GM21717 (cell line): ENCODE data around the gene RANGRF.

Experiments used
- ATAC-seq: cut with Tn5 transposase; IDR thresholded peaks from one replicate; pipeline ENCODE4 v1.9.1; 2021; ENCODE audit warnings: mild to moderate bottlenecking, moderate library complexity; ENCODE audit not compliant: unreplicated experiment

RANGRF gene

DNA sequence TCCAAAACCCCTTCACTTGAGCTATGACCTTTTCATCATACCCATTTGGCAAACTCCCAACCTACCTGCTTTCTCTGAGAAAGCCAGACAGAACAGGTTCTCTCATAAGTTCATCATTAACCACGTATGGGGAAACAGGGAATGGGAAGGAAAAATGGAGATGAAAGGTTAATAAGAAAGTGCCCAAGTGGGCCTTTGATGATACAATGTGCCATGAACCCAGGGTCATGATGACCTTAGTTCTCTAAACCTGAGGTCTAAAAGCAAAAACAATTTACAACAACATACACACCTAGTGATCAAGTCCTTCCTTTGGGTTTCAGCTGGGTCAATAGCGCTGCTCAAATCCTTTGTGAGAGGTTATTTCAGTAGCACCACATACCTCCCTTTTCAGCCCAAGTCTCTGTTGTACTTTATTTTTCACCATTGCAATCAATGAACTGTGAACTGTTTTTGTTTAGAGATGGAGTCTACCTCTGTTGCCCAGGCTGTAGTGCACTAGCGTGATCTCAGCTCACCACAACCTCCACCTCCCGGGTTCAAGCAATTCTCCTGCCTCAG is 14.5 kb upstream of the RANGRF start:
- ATAC-seq, result no peak

DNA sequence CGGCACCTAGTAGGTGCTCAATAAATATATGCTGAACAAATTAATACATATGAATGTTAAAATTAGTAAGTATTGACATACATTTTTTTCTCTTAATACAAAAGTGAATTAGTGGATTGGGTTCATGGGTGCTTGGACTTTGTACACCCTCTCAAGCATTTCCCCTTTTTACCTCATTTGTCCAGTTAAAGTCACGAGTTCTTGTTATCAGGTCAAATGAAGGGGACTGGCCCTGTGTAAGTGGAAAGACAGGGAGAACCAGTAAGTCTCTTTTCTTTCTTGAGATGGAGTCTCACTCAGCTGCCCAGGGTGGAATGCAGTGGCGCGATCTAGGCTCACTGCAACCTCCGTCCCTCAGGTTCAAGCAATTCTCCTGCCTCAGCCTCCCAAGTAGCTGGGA is 13.7 kb upstream of the RANGRF start:
- ATAC-seq, result no peak

DNA sequence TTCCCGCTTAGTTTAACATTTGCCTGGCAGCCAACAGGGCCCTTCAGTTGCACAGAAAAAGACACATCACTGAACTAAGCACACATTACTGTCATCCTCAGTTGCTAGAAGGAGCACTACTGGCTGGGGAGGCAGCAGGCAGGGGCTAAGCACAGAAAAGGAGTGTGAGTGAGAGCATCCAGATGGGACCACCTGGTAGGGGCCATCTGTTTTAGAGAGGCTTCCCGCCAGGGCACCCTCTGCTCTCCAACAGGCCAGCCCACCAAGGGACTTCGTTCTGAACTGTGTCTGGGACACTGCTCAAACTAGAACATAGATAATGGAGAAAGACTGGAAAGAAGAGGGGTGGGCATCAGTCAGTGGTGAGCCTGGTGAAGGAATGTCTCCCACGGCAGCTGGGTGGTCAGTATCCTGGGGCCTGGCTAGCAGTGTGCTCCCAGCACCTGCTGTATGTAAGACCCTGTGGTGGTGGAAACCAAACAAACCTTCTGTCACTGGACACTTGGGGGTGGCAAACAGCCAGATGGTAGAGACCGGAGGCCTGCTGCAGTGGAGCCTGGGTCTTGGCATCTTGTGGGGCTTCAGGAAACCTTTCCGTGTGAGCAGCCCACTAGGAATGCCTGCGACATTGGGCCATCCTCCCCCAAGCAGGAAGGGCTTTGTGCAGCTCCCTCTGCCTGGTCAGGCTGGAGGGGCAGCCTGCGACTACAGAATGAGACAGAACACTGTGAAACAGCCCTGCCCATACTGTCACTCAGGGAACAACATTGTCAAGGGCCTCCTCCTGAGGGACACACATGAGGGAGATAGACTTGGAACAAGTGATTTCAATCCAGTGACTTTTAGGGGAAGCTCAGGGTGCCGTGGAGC is 12.8 kb upstream of the RANGRF start:
- ATAC-seq, result no peak

DNA sequence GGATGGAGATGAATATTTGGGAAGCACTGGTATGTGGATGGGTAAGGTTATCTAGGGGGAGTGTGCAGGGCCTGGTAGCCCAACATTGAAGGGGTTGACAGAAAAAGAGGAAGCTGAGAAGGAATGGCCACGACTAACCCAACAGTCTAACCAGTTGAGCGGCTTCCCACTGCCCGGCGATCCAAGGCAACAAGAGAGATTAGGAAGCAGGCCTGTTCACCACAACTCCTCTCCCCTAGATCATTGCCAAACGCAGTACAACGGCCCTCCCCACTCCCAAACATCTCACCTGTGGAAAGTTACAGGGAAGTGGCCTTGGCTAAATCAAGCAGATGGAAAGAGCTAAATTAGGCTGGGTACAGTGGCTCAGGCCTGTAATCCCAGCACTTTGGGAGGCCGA is 11.2 kb upstream of the RANGRF start:
- ATAC-seq, result no peak

DNA sequence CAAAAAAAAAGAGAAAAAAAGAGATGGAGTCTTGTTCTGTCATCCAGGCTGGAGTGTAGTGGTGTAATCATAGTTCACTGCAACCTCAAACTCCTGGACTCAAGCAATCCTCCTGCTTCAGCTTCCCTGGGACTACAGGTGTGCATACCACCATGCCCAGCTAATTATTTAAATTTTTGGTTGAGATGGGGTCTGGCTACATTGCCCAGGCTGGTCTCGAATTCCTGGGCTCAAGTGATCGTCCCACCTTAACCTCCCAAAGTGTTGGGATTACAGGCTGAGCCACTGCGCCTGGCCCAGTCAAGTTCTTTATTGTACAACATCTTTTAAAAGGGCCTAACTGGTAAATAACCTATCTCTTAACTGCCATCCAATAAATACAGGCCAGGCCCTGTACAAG is 6.1 kb upstream of the RANGRF start:
- ATAC-seq, result no peak

DNA sequence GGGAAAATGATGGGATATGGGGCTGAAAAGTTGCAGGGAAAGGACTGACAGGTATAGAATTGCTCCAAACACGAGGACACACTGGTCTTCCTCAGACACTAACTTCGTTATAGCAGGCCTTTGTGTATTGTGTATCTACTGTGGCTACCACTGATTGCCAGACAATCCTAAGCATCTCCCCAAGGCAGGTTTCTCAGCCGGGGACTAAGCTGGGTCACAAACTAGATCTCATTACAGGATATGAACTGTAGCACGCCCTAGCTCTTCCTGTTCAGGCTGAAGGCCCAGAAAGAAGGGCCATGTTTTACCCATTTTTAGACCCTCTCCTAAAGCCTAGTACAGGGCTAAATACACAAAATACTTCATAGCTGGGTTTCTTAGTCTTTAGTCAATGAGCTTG is 5.1 kb upstream of the RANGRF start:
- ATAC-seq, result no peak

DNA sequence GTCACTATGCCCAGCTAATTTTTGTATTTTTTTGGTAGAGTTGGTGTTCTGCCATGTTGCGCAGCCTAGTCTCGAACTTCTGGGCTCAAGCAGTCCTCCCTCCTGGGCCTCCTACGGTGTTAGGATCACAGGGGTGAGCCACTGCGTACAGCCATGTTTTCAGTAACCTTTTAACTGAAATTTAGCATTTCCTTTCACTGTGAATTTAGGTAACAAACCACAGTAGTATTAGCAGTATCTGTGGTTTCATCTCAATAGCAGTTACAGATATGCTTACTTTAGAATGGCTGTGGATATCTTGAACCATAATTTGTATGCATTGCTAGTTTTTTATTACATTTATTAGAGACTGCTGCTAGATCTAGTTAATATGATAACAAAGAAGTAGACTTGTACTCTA is 4.3 kb upstream of the RANGRF start:
- no peak for ATAC-seq

DNA sequence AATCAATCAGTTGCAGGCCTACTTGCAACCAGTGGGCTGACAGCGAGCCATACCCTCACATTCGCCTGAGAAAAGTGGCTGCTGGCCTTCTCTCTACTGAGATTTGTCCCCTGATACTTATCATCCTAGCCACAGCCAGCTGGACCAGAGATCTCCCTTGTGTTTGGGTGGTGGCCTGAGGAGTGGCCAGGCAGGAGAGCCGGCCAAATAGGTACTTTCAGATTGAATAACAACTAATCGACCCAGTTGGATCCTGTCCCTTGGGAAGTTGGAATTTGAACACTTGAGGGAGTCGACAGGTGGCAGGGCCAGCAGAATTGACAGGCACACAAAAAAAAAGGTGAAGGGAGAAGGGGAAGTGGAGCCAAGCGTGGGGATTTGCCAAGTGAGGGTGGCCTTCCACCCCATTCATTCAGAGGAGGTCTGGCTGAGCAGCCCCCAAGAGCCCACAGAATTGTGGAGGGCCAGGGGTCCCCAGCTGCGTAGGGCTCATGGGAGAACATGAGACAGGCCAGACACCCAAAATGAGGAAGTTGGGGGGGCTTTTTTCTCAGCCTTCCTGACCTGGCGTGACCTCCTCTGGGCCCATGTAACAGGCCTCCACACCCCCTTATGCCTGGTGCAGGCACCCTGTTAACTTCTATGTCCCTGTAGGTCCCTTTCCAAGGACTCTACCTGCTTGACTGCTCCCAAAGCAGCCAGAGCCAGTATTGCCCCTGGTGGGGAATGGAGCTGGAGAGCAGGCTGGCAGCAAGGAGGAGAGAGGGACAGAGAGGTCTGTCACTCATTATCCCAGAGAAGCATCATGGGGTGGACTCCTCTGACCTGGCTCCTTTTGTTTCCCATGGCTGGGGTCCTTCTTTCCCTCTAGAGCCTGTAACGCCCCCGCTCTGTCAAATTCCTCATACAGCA is 2.9 kb upstream of the RANGRF start:
- no peak for ATAC-seq

DNA sequence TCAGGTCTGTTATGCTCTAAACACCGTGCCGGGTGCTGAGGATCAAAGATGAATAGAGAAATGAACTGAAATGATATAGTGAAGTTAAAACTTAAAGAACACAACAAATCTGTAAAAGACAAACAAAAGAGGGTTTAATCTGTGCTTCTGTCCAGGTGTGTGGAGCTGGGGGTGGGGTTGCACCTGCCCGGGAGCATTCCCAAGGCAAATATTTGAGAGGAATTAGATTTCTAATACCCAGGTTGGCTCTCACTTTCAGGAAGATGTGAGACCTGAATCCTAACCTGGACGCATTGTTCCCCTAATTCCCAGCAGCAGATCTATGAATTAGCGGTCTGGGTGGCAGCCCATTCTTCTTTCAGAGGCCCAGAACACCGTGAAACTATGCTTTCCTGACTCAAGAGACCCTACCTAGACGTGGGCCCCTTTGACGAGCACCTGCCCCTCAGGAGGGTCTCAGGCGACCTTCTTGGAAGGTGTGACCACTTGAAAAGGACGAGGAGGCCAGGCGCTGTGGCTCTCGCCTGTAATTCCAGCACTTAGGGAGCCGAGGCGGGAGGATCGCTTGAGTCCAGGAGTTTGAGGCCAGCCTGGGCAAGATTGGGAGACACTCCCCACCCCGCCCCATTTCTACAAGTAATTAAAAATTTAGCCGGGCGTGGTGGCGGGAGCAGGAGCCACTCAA is 677 bp upstream of the RANGRF start:
- ATAC-seq, result no peak

DNA sequence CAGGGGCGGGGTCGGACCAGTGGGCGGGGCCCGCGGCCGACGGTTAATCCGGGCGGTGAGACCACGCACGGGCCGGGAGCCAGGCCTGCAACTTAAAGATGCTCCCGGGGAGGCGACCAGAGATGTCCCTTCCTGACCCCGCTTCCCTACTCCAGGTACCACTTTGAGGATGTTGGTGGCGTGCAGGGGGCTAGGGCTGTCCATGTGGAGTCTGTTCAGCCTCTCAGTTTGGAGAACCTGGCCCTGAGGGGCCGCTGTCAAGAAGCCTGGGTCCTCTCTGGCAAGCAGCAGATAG is 580 bp downstream of the RANGRF start:
- peak; percentile 16 for ATAC-seq

DNA sequence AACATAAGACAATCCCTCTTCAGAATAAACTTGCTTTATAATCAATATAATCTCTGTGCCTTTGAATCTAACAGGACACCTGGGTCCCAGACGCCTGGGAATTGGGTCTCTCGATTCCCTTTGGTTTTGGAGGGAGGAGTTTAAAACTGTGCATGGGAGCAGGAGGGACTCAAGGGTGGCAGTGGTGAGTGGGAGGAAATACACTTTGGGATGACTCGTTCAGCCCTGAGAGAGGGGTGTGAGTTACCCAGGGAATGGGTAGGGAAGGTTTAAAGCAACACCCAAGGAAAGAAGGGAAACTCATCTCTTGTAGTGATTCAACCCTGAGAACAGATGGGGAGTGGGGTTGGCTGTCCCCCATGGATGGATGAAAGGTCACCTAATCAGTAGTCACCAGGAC is 1.6 kb downstream of the RANGRF start:
- no peak for ATAC-seq

DNA sequence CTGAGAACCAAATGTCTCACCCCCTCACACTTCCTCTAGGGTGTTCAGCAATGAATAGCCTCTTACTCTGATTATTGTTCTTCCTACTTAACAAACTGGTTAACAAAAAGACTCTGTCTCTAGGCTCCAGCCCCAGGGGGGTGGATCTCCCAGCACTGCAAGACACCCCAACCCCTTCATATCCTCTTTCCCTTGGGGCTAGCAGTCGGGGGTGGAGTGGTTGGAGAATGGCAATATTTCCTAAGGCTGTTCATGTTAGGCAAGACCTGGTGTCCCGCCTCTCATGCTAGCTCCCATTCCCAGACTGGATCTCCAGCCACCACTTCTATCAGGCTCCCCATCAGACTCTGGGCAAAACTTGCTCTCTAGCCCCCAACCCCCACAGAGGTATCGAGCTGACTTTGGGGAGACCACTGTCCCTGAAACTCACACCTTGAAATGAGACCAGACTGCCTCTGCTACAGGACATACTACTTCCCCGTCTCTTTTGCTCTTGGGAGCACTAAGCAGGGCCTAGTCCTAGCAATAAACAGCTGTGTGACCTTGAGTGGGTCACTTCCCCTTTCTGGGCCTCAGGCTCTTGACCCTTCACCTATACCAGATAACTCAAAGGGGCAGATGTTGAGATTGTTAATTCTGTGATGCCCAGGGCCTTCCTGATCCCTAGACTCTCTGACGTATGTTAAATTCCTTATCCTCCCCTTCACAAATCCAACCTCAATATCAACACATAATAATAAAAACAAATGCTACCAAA is 4.3 kb downstream of the RANGRF start:
- no peak for ATAC-seq

DNA sequence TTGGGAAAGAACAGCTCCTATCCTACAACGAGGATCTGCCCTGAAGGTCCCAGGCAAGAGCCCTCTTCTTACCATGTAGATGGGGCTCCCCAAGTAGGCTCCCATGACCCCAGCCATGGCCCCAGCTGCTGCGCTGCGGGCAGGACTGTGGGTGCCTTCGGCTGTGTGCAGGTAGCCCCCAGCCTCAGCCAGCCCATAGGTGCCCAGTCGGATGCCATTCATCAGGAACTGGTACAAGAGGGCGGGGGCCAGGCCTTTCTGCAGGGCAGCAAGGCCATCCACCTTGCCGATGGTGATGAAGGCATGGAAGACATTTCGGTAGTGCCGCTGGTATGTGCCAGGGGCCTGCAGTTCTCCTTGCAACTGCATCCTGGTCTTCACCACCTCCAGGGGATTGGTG is 5.9 kb downstream of the RANGRF start:
- no peak for ATAC-seq

DNA sequence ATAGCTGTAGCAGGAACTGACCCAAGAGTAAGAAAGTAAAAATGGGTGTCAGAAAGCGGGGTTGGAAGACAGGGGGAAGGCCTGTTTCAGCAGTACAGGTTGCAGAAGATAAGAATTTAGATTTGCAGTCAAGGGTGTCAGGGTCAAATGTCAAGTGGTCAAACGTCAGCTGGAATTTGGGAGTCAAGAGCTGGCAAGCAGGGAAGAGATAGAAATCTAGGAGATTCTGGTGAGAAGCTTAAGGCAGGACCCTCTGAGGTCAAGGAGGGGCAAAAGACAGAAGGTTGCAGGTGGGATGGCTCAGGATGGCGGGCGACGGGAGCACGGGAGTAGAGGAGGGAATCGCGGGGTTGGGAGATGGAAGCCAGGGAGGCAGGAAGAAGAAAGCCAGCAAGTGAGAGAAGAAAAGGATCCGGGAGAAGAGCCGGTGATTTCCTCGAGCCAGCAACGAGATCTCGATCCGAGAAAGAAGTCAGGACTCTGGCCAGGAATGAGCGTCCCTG is 6.4 kb downstream of the RANGRF start:
- no peak for ATAC-seq

DNA sequence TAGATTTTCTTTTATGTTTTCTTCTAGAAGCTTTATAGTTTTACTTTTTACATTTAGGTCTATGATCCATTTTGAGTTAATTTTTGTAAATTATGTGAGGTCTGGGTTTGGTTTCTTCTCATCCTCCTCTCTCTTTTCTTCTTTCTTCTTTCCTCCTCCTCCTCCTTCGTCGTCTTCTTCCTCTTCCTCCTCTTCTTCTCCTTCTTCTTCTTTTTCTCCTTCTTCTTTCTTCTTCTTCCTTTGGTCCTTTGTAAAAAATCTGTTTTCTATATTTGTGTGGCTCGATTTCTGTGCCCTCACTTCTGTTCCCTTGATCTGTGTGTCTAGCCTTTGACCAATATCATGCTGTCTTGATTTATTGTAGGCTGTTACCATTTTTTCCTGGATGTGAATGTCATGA is 11.8 kb downstream of the RANGRF start:
- no peak for ATAC-seq

DNA sequence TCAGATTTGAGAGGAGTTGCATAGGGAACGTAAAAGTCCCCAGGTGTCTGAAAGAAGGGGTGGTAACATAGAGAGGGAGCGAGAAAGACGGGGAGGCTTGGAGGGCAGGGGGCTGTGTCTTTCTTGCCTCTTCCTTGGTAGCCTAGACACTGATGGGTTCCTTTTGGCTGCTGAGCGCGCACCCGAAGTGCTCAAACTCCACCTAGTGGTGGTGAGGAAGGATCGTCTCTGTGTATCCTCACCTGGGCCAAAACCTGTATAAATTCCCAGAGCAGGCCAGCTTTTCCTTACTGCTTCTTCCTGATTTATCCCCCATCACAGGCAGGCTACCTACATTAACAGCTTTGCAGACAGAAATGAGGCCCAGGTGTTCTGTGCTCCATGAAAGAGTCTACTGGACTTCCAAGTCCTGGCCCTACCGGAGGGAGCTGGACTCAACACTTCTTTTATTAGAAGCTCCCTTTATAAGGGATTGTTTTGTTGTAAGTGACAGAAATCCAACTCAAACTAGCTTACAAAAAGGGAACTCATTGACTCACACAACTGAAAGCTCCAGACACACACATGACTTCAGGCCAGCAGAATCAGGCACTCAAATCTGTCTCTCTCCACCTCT is 12.3 kb downstream of the RANGRF start:
- no peak for ATAC-seq

DNA sequence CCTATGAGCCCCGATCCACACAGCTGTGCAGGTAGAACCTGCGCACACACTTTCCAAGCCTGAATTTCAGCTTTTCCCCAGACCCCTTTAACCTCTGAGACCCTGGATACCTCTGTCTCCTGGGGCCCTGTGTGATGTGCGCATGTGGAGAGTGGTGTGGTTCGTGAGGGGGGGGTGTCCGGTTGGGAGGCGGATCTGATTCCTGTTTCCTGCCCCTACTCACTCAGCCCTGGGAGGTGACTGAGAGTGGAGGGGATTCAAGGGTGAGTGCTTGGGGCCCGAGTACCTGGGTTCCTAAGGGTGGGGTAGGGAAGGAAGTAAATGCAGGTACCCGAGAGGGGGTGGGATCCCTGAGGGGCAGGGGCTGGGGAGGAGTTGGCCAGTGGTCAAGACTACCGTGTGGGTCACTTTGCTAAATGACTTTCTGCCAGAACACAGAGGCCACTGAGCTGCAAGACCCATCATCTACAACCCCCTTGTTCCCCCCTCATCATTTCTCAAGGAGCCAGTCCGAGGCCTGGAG is 22.2 kb downstream of the RANGRF start:
- ATAC-seq, result no peak

DNA sequence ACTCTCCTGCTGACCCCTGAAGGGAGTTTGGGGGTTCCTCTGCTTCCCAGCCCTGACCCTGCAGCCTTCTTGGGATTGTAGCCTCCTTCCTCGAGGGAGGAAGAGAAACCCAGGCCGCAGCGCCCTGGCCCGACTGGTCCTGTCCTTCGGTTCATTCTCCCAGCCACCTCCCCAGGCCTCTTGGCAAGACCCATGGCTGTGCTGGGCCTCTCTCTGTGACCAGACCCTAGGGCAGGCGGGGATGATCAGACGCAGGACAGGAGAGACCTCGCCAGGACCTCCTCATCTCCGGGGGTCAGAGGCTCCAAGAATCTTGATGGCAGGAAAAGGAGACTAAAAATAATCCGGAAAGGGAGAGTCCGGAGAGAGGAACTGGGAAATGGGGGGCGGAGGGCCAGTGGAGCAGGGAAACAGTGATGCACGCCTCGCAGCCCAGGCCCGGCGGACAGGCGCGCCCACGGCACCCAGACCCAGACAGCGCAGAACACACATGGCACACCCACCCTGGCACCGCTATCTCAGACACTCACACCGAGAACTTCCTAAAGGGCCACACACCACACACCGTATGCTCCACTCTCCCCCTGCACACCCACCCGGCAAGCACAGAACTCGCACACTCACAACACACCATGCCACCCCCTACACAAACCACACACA is 22.8 kb downstream of the RANGRF start:
- no peak for ATAC-seq

DNA sequence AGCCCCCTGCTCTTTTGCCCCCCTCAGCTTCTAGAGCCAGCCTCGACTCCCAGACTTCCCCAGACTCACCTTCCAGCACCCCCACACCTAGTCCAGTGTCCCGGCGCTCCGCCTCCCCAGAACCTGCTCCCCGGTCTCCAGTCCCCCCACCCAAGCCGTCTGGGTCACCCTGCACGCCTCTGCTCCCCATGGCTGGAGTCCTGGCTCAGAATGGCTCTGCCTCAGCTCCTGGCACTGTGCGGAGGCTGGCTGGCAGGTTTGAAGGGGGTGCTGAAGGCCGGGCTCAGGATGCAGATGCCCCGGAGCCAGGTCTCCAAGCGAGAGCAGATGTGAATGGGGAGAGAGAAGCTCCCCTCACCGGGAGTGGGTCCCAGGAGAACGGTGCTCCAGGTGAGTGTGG is 23.8 kb downstream of the RANGRF start:
- no peak for ATAC-seq
